GM10847 (cell line): ENCODE results near the gene CERS1.
A peak's percentile ranks its signal among the peaks of the same experiment; 100 is the strongest.

Experiments used
- POLR2A ChIP-seq: IDR thresholded peaks from 2 replicates; pipeline ENCODE4 v1.6.1; 2011; ENCODE audit not compliant: insufficient read length; ENCODE audit errors: extremely low read depth

The CERS1 gene

GRCh38 chr19:18834644-18834984 lies 61.3 kb downstream of the CERS1 start:
- no peak for TF ChIP-seq POLR2A

GRCh38 chr19:18833849-18834643 lies 61.9 kb downstream of the CERS1 start:
- no peak for TF ChIP-seq POLR2A

- TF ChIP-seq POLR2A: no peak
Observed at GRCh38 chr19:18833141-18833476, 62.8 kb downstream of the CERS1 start.

- no peak for TF ChIP-seq POLR2A
Observed at GRCh38 chr19:18832306-18833140, 63.4 kb downstream of the CERS1 start.

GRCh38 chr19:18831524-18832305 lies 64.2 kb downstream of the CERS1 start, which contains the start of gene UPF1:
TSS of gene UPF1 (plus strand) at chr19:18831959. CDS start at chr19:18832210, 251 bp downstream.
- TF ChIP-seq POLR2A: peak; percentile 92

GRCh38 chr19:18830488-18830887 lies 65.5 kb downstream of the CERS1 start:
- no peak for TF ChIP-seq POLR2A

- no peak for TF ChIP-seq POLR2A
Observed at GRCh38 chr19:18828786-18829185, 67.2 kb downstream of the CERS1 start.
